NCI-H1436 (cell line): ENCODE results near the gene BABAM2.
"Not testable (repeated sequence)": the region's sequence is repeated elsewhere in the genome, so short reads cannot be mapped to it uniquely, and the experiment has no call there.

Experiments
- DNase-seq: peaks from one replicate; lab custom pipeline; 2025; lab: John Stamatoyannopoulos, UW

Gene BABAM2

DNA sequence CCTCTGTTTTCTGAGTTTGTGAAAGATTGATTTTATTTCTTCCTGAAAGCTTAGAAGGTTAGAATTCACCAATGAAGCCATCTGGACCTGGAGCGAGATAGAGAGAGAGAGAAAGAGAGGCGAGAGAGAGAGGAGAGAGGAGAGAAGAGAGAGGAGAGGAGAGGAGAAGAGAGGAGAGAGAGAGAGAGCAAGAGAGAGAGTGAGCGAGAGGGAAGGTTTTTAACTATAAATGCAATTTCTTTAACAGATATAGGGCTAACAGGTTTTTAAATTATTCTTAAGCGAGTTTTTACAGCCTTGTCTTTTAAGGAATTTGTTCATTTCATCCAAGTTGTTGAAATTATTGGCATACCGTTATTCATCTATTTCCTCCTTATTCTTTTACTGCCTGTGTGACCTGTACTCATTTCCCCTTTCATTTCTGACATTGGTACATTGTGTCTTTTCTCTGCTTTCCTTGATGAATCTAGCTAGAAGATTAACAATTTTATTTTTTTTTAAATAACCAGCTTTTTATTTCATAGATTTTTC, 56.1 kb downstream of the BABAM2 start:
- DNase-seq: no peak

DNA sequence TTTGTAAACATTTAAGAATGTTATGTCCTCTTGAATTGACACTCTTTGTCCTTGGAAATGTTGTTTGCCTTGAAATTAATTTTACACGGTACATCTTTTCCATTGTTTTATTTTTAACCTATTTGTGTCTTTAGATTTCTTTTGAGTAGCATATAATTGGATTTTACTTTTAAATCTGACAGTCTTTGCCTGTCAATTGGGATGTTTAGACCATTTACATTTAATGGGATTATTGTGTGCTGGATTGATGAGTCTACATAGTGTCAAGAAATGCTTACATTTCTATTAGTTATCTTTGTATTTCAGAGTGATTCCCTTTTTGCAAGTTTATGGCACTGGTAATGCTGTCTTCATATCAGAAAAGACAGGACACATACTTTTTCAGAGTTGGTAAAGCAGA, 61.5 kb downstream of the BABAM2 start:
- DNase-seq: no peak

DNA sequence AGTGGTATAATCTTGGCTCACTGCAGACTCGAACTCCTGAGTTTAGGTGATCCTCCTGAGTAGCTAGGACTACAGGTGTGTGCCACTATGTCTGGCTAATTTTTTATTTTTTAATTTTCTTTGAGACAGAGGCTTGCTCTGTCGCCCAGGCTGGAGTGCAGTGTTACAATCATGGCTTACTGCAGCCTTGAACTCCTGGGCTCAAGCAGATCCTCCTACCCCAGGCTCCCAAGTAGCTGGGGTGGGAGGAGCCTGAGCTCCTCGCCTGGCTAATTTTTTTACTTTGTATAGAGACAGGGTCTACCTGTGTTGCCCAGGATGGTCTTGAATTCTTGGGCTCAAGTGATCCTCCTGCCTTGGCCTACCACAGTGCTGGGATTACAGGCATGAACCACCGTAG, 62.5 kb downstream of the BABAM2 start:
- DNase-seq: no peak

DNA sequence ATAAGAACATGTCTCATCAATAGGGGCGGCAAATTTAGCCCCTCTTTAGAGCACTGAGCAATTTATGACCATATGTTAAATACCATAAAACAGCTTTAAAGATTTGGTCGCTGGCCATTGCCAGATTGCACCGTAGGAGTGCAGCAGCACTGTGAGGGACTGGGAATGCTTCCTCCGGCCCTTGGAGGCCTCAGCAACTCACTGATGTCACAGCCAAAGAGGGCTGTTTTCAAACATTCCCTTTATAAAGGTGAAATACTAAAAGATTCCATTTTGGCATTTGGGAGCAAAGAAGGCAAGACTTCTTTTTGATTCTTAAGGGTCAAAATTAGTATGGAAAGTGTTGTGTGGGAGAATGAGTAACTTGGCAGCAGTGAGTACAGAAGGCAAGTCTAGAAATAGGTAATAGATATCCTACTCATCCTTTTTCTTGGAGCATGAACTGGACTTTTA, 63.7 kb downstream of the BABAM2 start:
- no peak for DNase-seq

DNA sequence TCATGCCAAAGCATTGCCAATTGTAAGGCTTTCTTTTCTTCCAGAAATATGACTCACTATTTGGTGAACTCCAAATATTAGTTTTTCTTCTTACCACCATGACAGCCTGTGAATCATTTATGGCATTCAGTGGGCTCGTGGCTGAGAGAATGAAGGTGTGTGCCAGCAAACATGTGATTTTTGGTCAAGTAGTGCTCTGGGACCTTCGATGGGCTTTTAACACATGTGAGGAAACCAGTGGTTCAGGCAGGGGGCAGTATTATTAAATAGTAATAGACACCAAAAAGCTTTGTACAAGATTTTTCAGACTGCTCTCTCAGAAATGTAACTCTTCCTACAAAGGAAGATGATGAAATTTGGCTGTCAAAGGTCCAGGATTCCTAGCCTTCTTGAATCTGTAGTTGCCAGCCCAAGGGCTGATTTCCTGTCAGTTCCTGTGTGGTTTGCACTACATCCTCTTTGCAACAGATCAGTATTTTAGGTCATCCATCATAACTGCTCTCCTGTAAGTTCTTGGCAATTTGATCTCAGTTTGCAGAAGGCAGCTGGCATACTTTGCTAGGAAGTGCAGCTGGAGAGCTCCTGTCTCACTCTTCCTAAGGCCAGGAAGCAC, 64.3 kb downstream of the BABAM2 start:
- no peak for DNase-seq

DNA sequence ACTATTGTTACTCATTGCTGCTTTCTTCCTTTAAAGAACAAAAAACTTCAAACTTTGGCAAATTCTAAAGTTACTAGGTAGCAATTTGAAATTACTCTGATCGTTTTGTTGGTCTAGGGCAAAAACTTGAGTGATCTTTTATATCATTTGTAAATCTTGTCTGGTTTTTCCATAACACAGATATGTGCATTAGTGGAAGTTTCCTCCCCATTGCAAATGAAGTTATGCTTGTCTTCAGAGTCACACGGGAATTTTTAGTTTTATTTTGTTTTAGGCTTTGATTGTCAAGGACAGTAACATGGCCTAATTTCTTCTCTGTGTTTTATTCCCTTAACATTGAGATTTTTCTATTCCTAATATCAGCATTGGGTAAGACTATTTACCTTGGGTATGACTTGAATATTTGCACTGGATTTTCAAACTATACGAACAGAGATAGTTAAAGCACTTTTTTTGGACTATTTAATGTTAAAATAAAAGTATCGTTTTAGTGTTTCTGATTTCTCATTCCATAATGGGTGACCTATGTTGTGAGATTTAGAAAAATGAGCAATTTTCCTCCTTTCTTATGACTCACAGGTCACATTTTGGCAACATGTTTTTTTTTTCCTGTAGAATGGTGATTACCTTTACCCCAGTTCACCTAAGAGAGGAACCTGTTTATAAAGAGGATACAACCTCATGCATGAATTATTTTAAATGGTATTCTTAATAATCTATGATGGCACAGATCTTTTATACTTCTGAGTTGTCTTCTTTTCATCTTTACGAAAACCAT, 65.0 kb downstream of the BABAM2 start:
- DNase-seq: no peak

DNA sequence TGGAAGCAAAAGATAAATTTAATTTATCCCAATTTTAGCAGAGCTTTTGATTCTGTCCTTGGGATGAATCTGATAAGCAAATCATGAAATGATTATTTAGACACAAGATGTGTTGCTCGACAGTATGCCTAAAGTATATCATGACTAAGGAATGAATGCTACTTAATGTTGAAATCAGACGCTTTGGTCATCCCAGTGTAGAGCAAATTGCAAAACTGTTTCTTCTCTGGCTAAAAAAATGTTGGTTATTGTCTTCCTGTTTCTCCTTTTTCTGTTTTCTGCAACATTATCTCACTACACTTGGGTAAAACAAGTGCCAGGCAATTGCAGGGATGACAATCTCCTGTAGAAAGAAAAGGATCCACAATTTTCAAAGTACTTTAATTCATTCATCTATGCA, 66.4 kb downstream of the BABAM2 start:
- no peak for DNase-seq

DNA sequence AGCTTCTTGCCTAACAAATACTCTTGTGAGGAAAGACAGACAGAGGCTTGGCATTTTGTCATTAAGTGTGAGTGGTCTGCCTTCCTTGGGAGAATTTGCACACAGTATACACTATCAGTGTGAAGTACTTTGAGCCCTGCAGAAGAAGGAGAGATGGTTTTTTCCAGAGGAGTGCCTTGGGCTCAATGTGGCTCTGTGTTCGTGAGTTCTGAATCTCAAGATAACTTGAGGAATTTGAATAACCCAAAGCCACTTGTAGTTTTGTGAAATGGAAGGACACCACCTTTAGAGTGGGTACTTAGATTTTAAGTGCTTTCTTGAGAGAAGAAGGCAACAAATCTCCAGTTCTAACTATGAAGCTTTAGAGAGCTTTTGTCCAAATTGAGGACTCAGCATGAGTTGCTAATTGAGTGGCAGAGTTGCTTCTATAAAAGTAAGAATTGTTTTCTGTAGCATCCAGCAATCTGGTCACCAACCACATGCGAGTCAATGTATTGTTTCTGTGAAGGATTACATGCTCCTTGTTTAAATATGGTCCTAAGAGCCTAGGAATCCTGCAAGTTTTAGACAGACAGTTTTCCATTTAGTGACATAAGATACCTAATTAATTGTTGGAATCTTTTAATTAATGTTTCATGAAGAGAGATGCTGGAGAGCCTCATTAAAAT, 68.3 kb downstream of the BABAM2 start:
- DNase-seq: no peak

DNA sequence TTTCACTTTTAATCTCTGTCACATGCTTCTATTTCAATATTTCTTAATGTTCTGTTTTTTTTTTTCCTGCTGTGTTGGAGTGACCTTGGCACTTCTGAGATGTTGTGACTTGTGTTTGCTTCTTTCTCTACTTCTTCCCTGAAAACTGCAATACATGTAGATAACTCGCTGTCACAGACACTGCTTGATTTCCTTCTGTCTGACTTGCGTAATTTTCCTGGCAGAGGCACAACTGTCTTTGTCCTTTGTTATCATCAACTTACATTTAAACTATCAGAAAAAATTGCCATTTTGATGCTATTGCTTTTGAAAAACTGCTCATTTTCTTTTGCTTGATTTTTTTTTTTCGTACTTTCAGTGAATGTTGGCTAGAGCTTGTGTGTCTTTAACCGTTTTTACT, 69.0 kb downstream of the BABAM2 start:
- DNase-seq: no peak

DNA sequence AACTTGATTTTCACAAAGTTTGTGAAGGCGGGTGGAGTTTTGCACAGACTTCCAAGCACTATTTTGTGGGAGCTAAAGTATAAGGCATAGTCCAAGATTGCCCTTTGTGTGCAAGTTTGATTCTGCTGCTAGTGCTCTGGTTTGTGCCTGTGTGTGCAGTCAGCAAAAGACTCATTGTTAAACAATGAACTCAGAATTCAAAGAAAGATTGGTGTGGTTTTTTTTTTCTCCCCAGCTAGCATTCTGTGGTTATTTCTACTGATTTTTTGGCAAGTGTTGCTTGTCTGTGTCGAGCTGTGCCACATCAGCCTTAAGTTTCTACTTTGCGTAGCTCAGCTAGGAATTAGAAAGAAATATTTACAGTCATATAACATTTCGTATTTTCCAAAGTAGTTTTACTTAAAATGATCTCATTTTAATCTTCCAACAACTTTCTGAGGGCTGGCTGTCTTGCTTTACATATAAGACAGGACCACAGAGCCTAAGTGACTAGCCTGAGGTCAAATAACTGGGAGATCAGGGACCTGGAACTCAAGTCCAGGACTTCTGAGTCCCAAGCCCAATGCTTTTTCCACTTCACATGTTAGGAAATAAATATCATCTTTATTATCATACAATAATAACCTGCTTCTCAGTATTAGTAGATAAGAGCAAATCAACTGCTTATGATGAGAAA, 69.8 kb downstream of the BABAM2 start:
- no peak for DNase-seq

DNA sequence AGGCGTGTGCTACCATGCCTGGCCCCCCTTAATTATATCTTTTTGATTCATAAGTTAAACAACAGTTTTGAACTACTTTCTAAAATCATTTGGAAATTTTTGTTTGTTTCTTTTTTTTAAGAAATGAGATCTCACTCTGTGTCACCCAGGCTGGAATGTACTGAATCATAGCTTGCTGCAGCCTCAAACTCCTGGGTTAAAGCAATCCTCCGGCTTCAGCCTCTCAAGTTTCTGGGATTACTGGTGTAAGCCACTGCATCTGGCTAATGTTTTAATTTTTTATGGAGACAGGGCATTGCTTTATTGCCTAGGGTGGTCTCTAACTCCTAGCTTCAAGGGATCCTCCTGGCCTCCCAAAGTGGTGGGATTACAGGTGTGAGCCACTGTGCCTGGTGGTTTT, 71.5 kb downstream of the BABAM2 start:
- DNase-seq: no peak

DNA sequence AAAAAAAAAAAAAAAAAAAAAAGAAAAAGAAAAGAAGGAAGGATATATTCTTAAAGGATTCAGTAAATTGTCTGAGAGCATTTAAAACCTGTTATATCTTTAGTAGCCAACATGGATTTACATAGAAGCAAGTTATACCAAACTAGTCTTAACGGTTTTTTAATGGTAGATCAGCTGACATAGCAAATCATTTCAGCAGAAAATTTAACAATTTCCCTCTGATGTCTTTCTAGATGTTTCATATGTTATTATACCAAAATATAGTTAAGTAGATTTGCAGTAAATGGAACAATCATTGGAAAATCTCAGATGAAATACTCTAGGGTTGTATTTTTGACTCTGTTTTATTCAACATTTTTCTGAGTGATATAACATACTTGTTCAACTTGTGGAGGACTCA, 72.9 kb downstream of the BABAM2 start:
- no peak for DNase-seq

DNA sequence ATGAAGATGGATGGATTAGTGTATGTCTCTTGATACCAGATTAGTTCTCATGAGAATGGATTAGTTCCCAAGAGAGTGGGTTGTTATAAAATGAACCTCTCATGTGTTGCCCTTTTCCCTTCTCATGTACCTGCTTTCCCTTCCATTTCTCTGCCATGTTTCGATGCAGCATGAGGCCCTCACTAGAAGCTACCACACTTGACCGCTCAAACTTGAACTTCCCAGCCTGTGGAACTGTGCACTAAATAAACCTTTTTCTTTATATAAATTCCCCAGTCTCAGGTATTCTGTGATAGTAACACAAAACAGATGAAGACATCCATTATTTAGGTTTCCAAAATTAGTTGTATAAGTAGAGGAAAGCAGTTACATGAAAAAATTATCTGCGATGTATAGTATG, 73.5 kb downstream of the BABAM2 start:
- no peak for DNase-seq

DNA sequence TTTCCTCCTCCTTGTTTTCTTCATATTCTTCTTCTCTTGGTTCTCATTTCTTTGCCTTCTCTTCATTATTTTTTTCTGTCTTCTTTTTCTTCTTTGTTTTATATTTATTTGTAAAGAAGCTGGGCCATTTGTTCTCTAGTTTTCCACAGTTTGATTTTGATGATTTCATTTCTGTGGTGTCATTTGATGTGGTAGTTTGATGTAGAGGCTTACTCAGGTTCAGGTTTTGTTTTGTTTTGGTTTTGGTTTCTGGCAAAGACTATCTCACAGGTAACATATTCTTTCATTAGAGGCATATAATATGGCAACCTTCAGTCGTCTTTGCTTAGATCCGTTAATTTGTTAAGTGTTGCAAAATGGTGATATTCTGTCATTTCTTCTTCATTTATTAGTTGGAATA, 75.3 kb downstream of the BABAM2 start:
- no peak for DNase-seq

DNA sequence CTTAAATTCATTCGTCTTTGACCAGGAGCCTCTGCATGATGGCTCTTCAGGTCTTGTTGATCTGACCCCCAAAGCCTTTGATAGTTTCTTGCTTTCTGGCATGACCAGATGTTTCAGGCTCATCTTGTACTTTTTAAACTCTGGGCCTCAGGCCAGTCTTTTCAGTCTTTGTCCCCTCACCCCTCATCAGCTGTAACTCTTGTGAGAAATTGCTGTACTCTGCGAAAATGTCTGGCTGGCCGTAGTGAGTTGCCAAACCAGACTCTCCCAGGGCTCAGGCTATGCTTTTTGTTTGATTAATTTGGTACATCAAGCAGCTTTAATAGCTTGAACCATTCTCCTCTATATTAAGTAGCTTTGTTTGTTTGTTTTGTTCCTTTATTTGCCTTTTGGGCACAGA, 75.9 kb downstream of the BABAM2 start:
- DNase-seq: no peak

DNA sequence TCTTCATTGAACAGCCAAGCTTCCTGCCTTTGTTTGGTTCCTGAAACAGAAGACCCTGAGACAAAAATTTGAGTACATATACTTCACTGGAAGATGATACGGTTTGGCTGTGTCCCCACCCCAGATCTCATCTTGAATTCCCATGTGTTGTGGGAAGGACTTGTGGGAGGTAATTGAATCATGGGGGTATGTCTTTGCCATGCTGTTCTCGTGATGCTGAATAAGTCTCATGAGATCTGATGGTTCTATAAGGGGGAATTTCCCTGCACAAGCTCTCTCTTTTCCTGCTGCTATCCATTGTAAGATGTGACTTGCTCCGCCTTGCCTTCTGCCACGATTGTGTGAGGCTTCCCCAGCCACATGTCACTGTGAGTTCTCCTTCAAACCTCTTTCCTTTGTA, 76.5 kb downstream of the BABAM2 start:
- no peak for DNase-seq

DNA sequence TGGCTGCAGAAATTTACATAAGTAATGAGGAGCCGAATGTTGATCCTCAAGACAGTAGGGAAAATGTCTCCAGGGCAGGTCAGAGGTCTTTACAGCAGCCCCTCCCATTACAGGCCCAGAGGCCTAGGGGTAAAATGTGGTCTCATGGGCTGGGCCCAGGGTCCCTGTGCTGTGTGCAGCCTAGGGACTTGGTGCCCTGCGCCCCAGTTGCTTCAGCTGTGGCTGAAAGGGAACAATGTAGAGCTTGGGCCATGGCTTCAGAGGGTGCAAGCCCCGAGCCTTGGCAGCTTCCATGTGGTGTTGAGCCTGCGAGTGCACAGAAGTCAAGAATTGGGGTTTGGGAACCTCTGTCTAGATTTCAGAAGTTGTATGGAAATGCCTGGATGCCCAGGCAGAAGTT, 77.5 kb downstream of the BABAM2 start:
- not testable (repeated sequence) for DNase-seq

DNA sequence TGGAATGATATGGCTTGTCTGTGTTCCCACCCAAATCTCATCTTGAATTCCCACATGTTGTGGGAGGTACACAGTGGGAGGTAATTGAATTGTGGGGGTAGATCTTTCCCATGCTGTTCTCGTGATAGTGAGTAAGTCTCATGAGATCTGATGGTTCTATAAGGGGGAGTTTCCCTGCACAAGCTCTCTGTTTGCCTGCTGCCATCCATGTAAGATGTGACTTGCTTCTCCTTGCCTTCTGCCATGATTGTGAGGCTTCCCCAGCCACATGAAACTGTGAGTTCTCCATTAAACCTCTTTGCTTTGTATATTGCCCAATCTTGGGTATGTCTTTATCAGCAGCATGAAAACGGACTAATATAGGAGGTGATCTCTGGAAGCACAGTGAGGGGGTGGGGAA, 78.4 kb downstream of the BABAM2 start:
- DNase-seq: not testable (repeated sequence)

DNA sequence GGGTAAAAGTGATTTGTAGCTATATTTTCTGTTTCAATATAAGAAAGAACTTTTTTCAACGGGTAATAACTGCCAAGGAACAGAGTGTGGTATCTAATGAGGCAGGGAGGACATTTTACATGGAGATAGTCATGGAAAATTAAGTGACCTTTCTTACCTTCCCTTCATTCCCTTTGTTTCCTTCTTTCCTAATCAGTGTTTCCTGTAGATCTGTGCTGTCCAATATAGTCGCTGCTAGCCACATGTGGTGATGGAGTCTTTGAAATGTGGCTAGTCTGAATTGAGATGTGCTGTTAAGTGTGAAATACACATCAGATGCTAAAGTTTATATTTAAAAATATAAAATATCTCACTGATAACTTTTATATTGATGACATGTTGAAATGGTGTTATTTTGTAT, 81.8 kb downstream of the BABAM2 start:
- no peak for DNase-seq

DNA sequence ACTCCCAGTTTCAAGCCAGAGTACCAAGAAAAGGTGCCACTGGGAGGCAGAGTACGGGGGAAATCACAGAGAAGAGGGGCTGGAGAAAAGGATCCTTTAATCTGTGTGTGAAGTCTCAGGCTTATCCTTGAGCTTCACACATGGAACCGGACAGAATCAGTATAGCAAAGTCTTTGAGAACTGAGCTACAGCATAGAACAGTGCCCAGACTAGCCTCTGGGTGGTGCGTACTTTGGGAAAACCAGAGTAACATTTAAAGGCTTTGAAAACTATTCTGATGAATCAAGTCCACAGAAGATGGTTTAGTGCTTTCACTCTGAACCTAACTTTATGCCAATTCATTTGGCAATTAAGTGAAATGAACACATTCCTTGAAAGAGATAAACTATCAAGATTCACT, 83.1 kb downstream of the BABAM2 start:
- DNase-seq: no peak

DNA sequence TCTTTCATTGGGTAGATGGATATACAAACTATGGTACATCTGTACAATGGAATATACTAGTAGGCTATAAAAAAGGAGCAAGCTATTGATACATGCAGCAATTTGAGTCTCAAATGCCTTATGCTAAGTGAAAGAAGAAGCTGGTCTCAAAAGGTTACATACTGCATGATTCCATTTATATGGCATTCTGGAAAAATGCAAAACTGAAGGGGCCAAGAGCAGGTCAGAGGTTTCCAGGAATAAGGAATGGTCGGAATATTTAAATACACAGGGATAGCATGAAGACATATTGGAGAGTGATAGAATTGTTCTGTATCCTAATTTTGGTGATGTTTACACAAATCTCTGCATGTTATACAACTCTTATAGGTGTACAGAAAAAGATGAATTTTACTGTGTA, 85.8 kb downstream of the BABAM2 start:
- DNase-seq: no peak

DNA sequence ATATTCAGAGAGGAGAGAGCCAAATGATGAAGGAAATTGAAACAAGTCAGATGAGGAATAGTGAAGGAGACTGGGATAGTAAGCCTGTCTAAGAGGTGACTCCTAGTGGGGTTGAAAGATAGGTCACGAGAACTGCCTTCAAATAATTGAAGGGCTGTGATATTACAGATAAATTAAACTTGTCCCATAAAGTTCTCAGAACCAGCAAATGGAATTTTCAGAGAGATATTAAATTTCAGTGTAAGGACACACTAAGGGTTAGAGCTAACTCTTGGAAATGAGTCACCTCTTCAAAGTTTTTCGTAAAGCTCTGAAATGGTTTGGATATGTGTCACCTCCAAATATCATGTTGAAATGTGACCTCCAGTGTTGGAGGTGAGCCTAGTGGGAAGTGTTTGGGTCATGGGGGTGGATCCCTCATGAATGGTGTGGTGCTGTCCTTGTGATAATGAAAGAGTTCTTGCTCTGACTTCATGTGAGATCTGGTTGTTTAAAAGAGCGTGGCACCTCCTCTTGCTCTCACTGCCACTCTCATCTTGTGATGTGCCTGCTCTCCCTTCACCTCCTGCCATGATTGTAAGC, 87.3 kb downstream of the BABAM2 start:
- no peak for DNase-seq
